Measurements from ENCODE around the gene ATRX.

DNA sequence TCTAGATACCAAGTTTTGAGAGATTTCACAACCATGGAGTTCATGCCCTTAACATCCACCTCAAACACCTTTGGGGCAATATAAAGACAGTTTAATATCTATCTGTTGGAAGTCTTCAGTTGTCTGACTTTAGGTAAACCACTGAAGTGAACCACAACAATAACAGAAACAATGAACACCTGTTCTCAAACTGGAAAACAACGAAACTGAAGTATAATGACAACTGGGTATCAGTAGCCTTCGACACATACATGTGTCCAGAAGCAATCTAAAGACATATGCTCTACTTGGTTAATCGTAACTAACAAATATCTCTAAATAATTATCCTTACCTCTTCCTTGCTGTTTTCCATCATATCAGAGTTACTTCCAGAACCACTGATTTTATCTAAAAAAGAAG is 87.8 kb downstream of the ATRX start:
- TF ChIP-seq, protein P1, sequence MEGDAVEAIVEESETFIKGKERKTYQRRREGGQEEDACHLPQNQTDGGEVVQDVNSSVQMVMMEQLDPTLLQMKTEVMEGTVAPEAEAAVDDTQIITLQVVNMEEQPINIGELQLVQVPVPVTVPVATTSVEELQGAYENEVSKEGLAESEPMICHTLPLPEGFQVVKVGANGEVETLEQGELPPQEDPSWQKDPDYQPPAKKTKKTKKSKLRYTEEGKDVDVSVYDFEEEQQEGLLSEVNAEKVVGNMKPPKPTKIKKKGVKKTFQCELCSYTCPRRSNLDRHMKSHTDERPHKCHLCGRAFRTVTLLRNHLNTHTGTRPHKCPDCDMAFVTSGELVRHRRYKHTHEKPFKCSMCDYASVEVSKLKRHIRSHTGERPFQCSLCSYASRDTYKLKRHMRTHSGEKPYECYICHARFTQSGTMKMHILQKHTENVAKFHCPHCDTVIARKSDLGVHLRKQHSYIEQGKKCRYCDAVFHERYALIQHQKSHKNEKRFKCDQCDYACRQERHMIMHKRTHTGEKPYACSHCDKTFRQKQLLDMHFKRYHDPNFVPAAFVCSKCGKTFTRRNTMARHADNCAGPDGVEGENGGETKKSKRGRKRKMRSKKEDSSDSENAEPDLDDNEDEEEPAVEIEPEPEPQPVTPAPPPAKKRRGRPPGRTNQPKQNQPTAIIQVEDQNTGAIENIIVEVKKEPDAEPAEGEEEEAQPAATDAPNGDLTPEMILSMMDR (IDR thresholded peaks at IDR 0.05 in 4 of 5, conservative IDR thresholded peaks at IDR 0.05 in 1 of 5): no peak
- no peak for TF ChIP-seq POLR2A (IDR thresholded peaks at IDR 0.05)

Data from gastrocnemius medialis (tissue), 4 donors.